GM21717 (cell line): ENCODE measurements around the gene SIK3.

Source experiments
- ATAC-seq: cut with Tn5 transposase; IDR thresholded peaks from one replicate; pipeline ENCODE4 v1.9.1; 2021; ENCODE audit warnings: mild to moderate bottlenecking, moderate library complexity; ENCODE audit not compliant: unreplicated experiment

The SIK3 gene

GRCh38 chr11:117110294-117110950 lies 12.2 kb upstream of the SIK3 start:
- no peak for ATAC-seq

GRCh38 chr11:117107701-117108590 lies 9.7 kb upstream of the SIK3 start:
- no peak for ATAC-seq

- ATAC-seq: no peak
Measured at GRCh38 chr11:117100556-117100955, 2.3 kb upstream of the SIK3 start.

- no peak for ATAC-seq
Measured at GRCh38 chr11:117099696-117100095, 1.5 kb upstream of the SIK3 start.

GRCh38 chr11:117097389-117098268 lies 599 bp downstream of the SIK3 start:
- peak; percentile 22 for ATAC-seq

- ATAC-seq: no peak
Measured at GRCh38 chr11:117097014-117097388, 1.2 kb downstream of the SIK3 start.

- ATAC-seq: no peak
Measured at GRCh38 chr11:117096201-117096991, 1.8 kb downstream of the SIK3 start.

- no peak for ATAC-seq
Measured at GRCh38 chr11:117095284-117096161, 2.7 kb downstream of the SIK3 start.

GRCh38 chr11:117094776-117095175 lies 3.5 kb downstream of the SIK3 start:
- no peak for ATAC-seq

- peak; percentile 38 for ATAC-seq
Measured at GRCh38 chr11:117092951-117093590, 5.2 kb downstream of the SIK3 start.

- ATAC-seq: no peak
Measured at GRCh38 chr11:117091753-117092477, 6.3 kb downstream of the SIK3 start.

- ATAC-seq: no peak
Measured at GRCh38 chr11:117090111-117090706, 8.0 kb downstream of the SIK3 start.

- no peak for ATAC-seq
Measured at GRCh38 chr11:117089685-117090084, 8.5 kb downstream of the SIK3 start.

GRCh38 chr11:117087446-117087845 lies 10.8 kb downstream of the SIK3 start:
- no peak for ATAC-seq

GRCh38 chr11:117084992-117085391 lies 13.2 kb downstream of the SIK3 start:
- no peak for ATAC-seq

GRCh38 chr11:117083011-117083935 lies 15.0 kb downstream of the SIK3 start:
- no peak for ATAC-seq

- ATAC-seq: no peak
Measured at GRCh38 chr11:117081908-117082307, 16.3 kb downstream of the SIK3 start.
